Keratinocyte (primary cell): Measurements from ENCODE around the gene DLG5. TPM values are rescaled to one million over a fixed set of nuclear protein-coding genes. Genes with fewer than 3 reads are reported as not detected.

Experiments used
- DNase-seq: peaks from one replicate; pipeline ENCODE4 v3.0.0-alpha.2; 2011; ENCODE audit warnings: low read depth, missing footprints, low spot score
- FAIRE-seq: peaks from 2 replicates; lab custom pipeline; 2011; peaks lifted over from hg19 to GRCh38; lab: Jason Lieb, UNC
- H2AFZ ChIP-seq: 2 replicates; pipeline ENCODE4 v1.6.0; 2012; ENCODE audit warnings: low read length, control low read depth, inconsistent platforms; ENCODE audit not compliant: control insufficient read depth
- H3K27ac ChIP-seq: 2 replicates; pipeline ENCODE4 v1.5.1; 2011; ENCODE audit warnings: low read length; ENCODE audit not compliant: control insufficient read depth, insufficient read depth
- H3K27me3 ChIP-seq: 3 replicates; pipeline ENCODE4 v1.6.0; 2011; ENCODE audit warnings: low read length; ENCODE audit not compliant: control insufficient read depth, insufficient read depth; ENCODE audit errors: extremely low read depth
- H3K36me3 ChIP-seq, 2 experiments: 2 replicates in 1 of 2; 3 replicates in 1 of 2; pipeline ENCODE4 v1.5.1; 2011; ENCODE audit warnings: low read length in 2 of 2, mild to moderate bottlenecking in 1 of 2; ENCODE audit not compliant: control insufficient read depth in 2 of 2, insufficient read depth in 2 of 2; ENCODE audit errors: extremely low read depth in 1 of 2
- H3K4me1 ChIP-seq: 3 replicates; pipeline ENCODE4 v1.5.1; 2011; ENCODE audit warnings: low read length; ENCODE audit not compliant: control insufficient read depth, insufficient read depth; ENCODE audit errors: extremely low read depth
- H3K4me2 ChIP-seq: 3 replicates; pipeline ENCODE4 v1.6.0; 2011; ENCODE audit warnings: low read depth, low read length; ENCODE audit not compliant: control insufficient read depth, insufficient read depth; ENCODE audit errors: extremely low read depth
- H3K4me3 ChIP-seq, 3 experiments: fragments of 200-600 bp in 1 of 3; sonication (generic) in 1 of 3; 2 replicates in 2 of 3; 3 replicates in 1 of 3; pipeline ENCODE4 v1.5.1; 2011 to 2016; ENCODE audit warnings: low read length in 3 of 3, mild to moderate bottlenecking in 3 of 3, control low read depth in 2 of 3, inconsistent platforms in 1 of 3, low read depth in 1 of 3, mixed read lengths in 1 of 3, mixed run types in 1 of 3, moderate library complexity in 1 of 3; ENCODE audit not compliant: control insufficient read depth in 2 of 3, insufficient read depth in 2 of 3; ENCODE audit errors: extremely low read depth in 1 of 3
- H3K79me2 ChIP-seq: 2 replicates; pipeline ENCODE4 v1.6.0; 2012; ENCODE audit warnings: low read length; ENCODE audit not compliant: control insufficient read depth, insufficient read depth
- H3K9ac ChIP-seq: 3 replicates; pipeline ENCODE4 v1.6.0; 2011; ENCODE audit warnings: low read length; ENCODE audit not compliant: control insufficient read depth, insufficient read depth; ENCODE audit errors: extremely low read depth
- H3K9me1 ChIP-seq: 3 replicates; pipeline ENCODE4 v1.6.0; 2011; ENCODE audit warnings: low read length; ENCODE audit not compliant: control insufficient read depth, insufficient read depth; ENCODE audit errors: extremely low read depth
- H3K9me3 ChIP-seq: 2 replicates; pipeline ENCODE4 v1.5.1; 2012; ENCODE audit warnings: low read depth, low read length; ENCODE audit not compliant: control insufficient read depth
- H4K20me1 ChIP-seq: 3 replicates; pipeline ENCODE4 v1.6.0; 2011; ENCODE audit warnings: low read length; ENCODE audit not compliant: control insufficient read depth, insufficient read depth; ENCODE audit errors: extremely low read depth
- EZH2 ChIP-seq: IDR thresholded peaks from one replicate; pipeline ENCODE4 v1.6.1; 2012; ENCODE audit warnings: inconsistent platforms, mild to moderate bottlenecking, low read length, moderate library complexity
- dilution Hi-C: fragments of 300-500 bp; cut with MboI; formaldehyde crosslinking; loops from one replicate; pipeline ENCODE4 v1.7.0; 2020; ENCODE audit warnings: low sequenced_read_pairs; ENCODE audit not compliant: extremely low pct_ligation_motif_present
- polyA plus RNA-seq, 5 experiments: library from polyadenylated mRNA; depleted of rRNA in 3 of 5; stranded (reverse) in 3 of 5; stranded (forward) in 1 of 5; unstranded in 1 of 5; fragments of >200 nt; gene quantifications; 1 replicate in 1 of 5; 2 replicates in 3 of 5; 3 replicates in 1 of 5; pipeline versions ENCODE4 v1.2.1 to v1.2.3, GENCODE V29; 2011 to 2012; ENCODE audit warnings: missing spikeins in 2 of 5, low read depth in 1 of 5, low replicate concordance in 1 of 5
- TF ChIP-seq, protein P1 (sequence below), 3 experiments: IDR thresholded peaks in 1 of 3; conservative IDR thresholded peaks in 1 of 3; optimal IDR thresholded peaks in 1 of 3; 2 replicates in 2 of 3; 3 replicates in 1 of 3; pipeline versions ENCODE3 to v1.5.1; 2011; ENCODE audit warnings: low read length in 3 of 3, mild to moderate bottlenecking in 3 of 3, moderate library complexity in 2 of 3, control low read depth in 1 of 3, inconsistent platforms in 1 of 3; ENCODE audit not compliant: insufficient read depth in 2 of 3; ENCODE audit errors: extremely low read depth in 1 of 3

DLG5 gene
- polyA plus RNA-seq, 1 donor (not counting 4 experiments of a cell fraction or from before 2014, with no cell fraction given), result 17.2 TPM

DNA sequence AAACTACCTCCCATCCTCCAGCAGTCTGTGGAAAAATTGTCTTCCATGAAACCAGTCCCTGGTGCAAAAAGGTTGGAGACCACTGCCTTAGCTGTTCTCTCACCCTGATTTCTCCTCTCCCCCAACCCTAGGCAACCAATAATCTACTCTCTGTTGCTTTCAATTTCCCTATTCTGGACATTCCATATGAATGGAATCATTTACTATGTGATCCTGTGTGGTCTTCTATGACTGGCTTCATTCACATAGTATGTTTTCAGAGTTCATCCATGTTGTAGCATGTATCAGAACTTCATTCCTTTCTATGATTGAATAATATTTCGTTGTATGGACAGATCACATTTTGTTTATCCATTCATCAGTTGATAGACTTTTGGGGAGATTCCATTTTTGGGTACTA lies 38.3 kb upstream of the DLG5 start:
- TF ChIP-seq, protein P1, sequence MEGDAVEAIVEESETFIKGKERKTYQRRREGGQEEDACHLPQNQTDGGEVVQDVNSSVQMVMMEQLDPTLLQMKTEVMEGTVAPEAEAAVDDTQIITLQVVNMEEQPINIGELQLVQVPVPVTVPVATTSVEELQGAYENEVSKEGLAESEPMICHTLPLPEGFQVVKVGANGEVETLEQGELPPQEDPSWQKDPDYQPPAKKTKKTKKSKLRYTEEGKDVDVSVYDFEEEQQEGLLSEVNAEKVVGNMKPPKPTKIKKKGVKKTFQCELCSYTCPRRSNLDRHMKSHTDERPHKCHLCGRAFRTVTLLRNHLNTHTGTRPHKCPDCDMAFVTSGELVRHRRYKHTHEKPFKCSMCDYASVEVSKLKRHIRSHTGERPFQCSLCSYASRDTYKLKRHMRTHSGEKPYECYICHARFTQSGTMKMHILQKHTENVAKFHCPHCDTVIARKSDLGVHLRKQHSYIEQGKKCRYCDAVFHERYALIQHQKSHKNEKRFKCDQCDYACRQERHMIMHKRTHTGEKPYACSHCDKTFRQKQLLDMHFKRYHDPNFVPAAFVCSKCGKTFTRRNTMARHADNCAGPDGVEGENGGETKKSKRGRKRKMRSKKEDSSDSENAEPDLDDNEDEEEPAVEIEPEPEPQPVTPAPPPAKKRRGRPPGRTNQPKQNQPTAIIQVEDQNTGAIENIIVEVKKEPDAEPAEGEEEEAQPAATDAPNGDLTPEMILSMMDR (optimal IDR thresholded peaks at IDR 0.05 in 1 of 3, IDR thresholded peaks at IDR 0.05 in 1 of 3, conservative IDR thresholded peaks at IDR 0.05 in 1 of 3; ENCODE audit: extremely low read depth in 1 of 3, insufficient read depth in 2 of 3, low read length in 3 of 3), result no peak
- TF ChIP-seq EZH2, result no peak

DNA sequence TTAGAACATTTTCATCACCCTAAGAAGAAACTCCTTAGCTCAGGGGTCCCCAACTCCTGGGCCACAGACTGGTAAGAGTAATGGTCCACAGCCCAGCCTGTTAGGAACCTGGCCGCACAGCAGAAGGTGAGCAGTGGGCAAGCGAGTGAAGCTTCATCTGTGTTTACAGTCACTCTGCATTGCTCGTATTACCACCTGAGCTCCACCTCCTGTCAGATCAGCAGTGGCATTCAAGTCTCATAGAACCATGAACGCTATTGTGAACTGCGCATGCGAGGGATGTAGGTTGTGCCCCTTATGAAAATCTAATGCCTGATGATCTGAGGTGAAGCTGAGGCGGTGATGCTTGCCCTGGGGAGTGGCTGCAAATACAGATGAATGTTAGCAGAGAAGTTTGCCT lies 37.3 kb upstream of the DLG5 start:
- no peaks in the 10 kb centered on the region for H3K79me2 ChIP-seq
- no peak overlapping the region for H2AFZ ChIP-seq
- no peaks in the 10 kb centered on the region for H3K36me3 ChIP-seq
- FAIRE-seq (no peak), DNase-seq (no peak)
- H3K9ac ChIP-seq, result no peak overlapping the region
- no peaks in the 10 kb centered on the region for H3K9me1 ChIP-seq
- peaks cover 7% of the 10 kb centered on the region for H3K4me1 ChIP-seq
- H4K20me1 ChIP-seq, result no peaks in the 10 kb centered on the region
- no peaks in the 10 kb centered on the region for H3K27me3 ChIP-seq
- H3K4me2 ChIP-seq, result no peak overlapping the region
- no peak overlapping the region for H3K27ac ChIP-seq
- TF ChIP-seq, protein P1 (optimal IDR thresholded peaks at IDR 0.05 in 1 of 3, IDR thresholded peaks at IDR 0.05 in 1 of 3, conservative IDR thresholded peaks at IDR 0.05 in 1 of 3; ENCODE audit: extremely low read depth in 1 of 3, insufficient read depth in 2 of 3, low read length in 3 of 3), result no peak
- TF ChIP-seq EZH2, result no peak
- H3K4me3 ChIP-seq, result no peak overlapping the region
- H3K9me3 ChIP-seq, result peaks cover 3% of the 10 kb centered on the region
- dilution Hi-C loops, result no loop called here

More for the DNA sequence above, 38.3 kb upstream of the DLG5 start:
- dilution Hi-C loops, result no loop called here
- no peaks in the 10 kb centered on the region for H3K9me1 ChIP-seq
- no peaks in the 10 kb centered on the region for H3K36me3 ChIP-seq
- no peak for FAIRE-seq
- H3K9me3 ChIP-seq, result peaks cover 3% of the 10 kb centered on the region
- peaks cover 5% of the 10 kb centered on the region for H3K4me1 ChIP-seq
- no peak overlapping the region for H3K4me3 ChIP-seq
- no peak overlapping the region for H3K9ac ChIP-seq
- no peak overlapping the region for H3K27ac ChIP-seq
- no peaks in the 10 kb centered on the region for H4K20me1 ChIP-seq
- no peak overlapping the region for H3K4me2 ChIP-seq
- no peaks in the 10 kb centered on the region for H3K27me3 ChIP-seq
- no peak overlapping the region for H2AFZ ChIP-seq
- DNase-seq, result no peak
- no peaks in the 10 kb centered on the region for H3K79me2 ChIP-seq
